HepG2 (cell line): Measurements from ENCODE around the gene TM2D1.

Source experiments
- BRD4 ChIP-seq: sonication (generic); formaldehyde crosslinking; IDR thresholded peaks from 2 replicates; pipeline ENCODE4 v1.4.0; 2020; ENCODE audit warnings: missing genetic modification reagents
- CTCF ChIP-seq: sonication (generic); formaldehyde crosslinking; IDR thresholded peaks from 2 replicates; pipeline ENCODE4 v1.5.0; 2020; ENCODE audit warnings: mild to moderate bottlenecking, missing genetic modification reagents, moderate library complexity
- GTF2F1 ChIP-seq: fragments of 150-350 bp; IDR thresholded peaks from 2 replicates; pipeline ENCODE4 v1.6.1; 2014; ENCODE audit warnings: low read length
- SP2 ChIP-seq: sonication (generic); formaldehyde crosslinking; IDR thresholded peaks from 2 replicates; pipeline ENCODE4 v1.5.1; 2020; ENCODE audit warnings: mild to moderate bottlenecking, missing genetic modification reagents
- THRA ChIP-seq: sonication (generic); formaldehyde crosslinking; IDR thresholded peaks from 2 replicates; pipeline ENCODE4 v1.4.0; 2020; ENCODE audit warnings: missing genetic modification reagents, borderline replicate concordance
- ZBTB7B ChIP-seq: sonication (generic); formaldehyde crosslinking; IDR thresholded peaks from 2 replicates; pipeline ENCODE4 v1.4.0; 2020; ENCODE audit warnings: missing genetic modification reagents
- ZKSCAN1 ChIP-seq: fragments of 150-350 bp; IDR thresholded peaks from 2 replicates; pipeline ENCODE4 v1.6.1; 2014; ENCODE audit warnings: low read length
- ZNF563 ChIP-seq: sonication (generic); formaldehyde crosslinking; IDR thresholded peaks from 2 replicates; pipeline ENCODE4 v1.8.0; 2022; ENCODE audit warnings: mild to moderate bottlenecking, moderate library complexity, missing genetic modification reagents
- TF ChIP-seq, protein P1 (sequence below): sonication (generic); formaldehyde crosslinking; IDR thresholded peaks from 2 replicates; pipeline ENCODE4 v1.4.0; 2020; ENCODE audit warnings: low read depth, mild to moderate bottlenecking, missing genetic modification reagents

DNA sequence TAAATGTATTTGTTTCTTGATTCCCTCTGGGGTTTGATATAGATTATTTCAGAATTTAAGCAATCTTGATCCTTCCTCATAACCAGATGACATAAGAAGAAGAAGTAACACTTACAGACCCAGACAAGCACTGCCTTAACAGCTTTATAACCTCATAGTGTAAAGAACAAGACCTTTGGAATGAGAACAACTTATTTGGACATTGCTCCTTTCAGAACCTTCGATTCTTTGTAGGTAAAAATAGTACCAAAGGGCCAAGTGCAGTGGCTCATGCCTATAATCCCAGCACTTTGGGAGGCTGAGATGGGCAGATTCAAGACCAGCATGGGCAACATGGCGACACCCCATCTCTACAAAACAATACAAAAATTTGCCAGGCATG, 15.0 kb downstream of the TM2D1 start:
- TF ChIP-seq ZKSCAN1, result no peak
- no peak for TF ChIP-seq ZBTB7B (CRISPR knock-in tag)
- no peak for TF ChIP-seq SP2 (CRISPR knock-in tag)
- no peak for TF ChIP-seq GTF2F1
- no peak for TF ChIP-seq CTCF (CRISPR knock-in tag)
- TF ChIP-seq, protein P1, sequence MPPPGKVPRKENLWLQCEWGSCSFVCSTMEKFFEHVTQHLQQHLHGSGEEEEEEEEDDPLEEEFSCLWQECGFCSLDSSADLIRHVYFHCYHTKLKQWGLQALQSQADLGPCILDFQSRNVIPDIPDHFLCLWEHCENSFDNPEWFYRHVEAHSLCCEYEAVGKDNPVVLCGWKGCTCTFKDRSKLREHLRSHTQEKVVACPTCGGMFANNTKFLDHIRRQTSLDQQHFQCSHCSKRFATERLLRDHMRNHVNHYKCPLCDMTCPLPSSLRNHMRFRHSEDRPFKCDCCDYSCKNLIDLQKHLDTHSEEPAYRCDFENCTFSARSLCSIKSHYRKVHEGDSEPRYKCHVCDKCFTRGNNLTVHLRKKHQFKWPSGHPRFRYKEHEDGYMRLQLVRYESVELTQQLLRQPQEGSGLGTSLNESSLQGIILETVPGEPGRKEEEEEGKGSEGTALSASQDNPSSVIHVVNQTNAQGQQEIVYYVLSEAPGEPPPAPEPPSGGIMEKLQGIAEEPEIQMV, result no peak
- TF ChIP-seq BRD4, result no peak
- TF ChIP-seq THRA (CRISPR knock-in tag), result no peak
- TF ChIP-seq ZNF563 (CRISPR knock-in tag), result no peak
